ENCODE measurements around the gene SLC5A5.

SLC5A5 gene

DNA sequence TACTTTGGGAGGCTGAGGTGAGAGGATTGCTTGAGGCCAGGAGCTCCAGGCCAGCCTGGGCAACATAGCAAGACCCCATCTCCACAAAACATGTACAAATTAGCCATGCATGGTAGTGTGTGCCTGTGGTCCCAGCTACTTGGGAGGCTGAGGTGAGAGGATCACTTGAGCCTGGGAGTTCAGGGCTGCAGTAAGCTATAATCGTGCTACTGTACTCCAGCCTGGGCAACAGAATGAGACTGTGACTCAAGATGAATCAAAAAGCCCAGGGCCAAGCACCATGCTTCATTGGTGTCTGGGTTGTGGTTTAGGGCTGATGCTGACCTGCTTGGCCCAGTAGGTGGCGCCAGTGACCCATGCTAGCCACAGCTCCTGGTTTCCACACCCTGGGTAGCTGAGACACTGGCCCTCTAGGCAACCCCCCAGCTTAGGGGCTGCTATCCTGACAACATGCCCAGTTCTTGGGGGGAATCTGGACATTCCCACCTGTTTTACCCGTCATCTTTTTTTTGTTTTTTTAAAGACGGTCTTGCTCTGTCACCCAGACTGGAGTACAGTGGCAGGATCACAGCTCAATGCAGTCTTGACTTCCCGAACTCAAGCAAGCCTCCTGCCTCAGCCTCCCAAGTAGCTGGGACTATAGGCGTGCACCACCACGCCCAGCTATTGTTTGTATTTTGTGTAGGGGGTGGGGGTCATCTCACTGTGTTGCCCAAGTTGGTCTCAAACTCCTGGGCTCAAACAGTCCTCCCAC, 66.5 kb downstream of the SLC5A5 start:
- H3K9me3 ChIP-seq (ENCODE audit: insufficient read depth, low read depth, low read length) = no peaks in the 10 kb centered on the region

DNA sequence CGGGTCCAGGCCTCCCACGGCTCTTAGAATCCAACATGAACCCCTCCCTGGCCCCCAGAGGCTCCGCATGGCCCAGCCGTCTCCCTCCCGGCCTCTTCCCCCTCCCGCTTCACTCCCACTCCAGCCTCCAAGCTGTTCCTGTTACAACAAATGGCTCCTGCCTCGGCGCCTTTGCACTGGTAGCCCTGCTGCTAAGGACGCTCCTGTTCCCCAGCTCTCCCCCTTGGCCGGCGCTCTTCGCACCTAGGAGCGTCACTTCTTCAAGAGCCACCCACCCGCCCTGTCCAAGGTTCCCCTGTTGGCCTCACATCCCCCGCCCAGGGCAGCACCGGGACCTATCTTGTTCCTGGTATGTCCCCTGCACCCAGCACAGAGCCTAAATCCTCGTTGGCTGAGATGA, 70.4 kb downstream of the SLC5A5 start:
- H3F3A ChIP-seq (ENCODE audit: low read depth) = no peaks in the 10 kb centered on the region
- TF ChIP-seq EZH2phosphoT487 (IDR thresholded peaks at IDR 0.05; ENCODE audit: borderline replicate concordance) = no peak
- TF ChIP-seq, protein P1, sequence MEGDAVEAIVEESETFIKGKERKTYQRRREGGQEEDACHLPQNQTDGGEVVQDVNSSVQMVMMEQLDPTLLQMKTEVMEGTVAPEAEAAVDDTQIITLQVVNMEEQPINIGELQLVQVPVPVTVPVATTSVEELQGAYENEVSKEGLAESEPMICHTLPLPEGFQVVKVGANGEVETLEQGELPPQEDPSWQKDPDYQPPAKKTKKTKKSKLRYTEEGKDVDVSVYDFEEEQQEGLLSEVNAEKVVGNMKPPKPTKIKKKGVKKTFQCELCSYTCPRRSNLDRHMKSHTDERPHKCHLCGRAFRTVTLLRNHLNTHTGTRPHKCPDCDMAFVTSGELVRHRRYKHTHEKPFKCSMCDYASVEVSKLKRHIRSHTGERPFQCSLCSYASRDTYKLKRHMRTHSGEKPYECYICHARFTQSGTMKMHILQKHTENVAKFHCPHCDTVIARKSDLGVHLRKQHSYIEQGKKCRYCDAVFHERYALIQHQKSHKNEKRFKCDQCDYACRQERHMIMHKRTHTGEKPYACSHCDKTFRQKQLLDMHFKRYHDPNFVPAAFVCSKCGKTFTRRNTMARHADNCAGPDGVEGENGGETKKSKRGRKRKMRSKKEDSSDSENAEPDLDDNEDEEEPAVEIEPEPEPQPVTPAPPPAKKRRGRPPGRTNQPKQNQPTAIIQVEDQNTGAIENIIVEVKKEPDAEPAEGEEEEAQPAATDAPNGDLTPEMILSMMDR (conservative IDR thresholded peaks at IDR 0.05; ENCODE audit: low read length) = no peak
- no peaks in the 10 kb centered on the region for H3K9me2 ChIP-seq (replicated peaks; ENCODE audit: low read depth, low read length)
- H3K4me1 ChIP-seq (ENCODE audit: insufficient read depth, low read length, poor library complexity, severe bottlenecking) = peaks cover 2% of the 10 kb centered on the region
- no peak overlapping the region for H3K9ac ChIP-seq (ENCODE audit: low read depth, low read length, poor library complexity, severe bottlenecking)
- H3K79me2 ChIP-seq (ENCODE audit: insufficient read depth, low read length) = no peaks in the 10 kb centered on the region
- no peaks in the 10 kb centered on the region for H3K27me3 ChIP-seq (ENCODE audit: insufficient read depth, low read length, poor library complexity, severe bottlenecking)
- no peak overlapping the region for H2AFZ ChIP-seq (ENCODE audit: low read length)
- no peak overlapping the region for H3K4me2 ChIP-seq (ENCODE audit: low read depth, low read length, poor library complexity, severe bottlenecking)
- H3K9me3 ChIP-seq (ENCODE audit: insufficient read depth, low read depth, low read length) = no peaks in the 10 kb centered on the region
- no peak overlapping the region for H3K4me3 ChIP-seq (ENCODE audit: low read length, poor library complexity, severe bottlenecking)
- H4K20me1 ChIP-seq (ENCODE audit: insufficient read depth, low read length, poor library complexity, severe bottlenecking) = no peaks in the 10 kb centered on the region
- H3K36me3 ChIP-seq (ENCODE audit: insufficient read depth, low read length) = peaks cover 4% of the 10 kb centered on the region; the same call in 1 of the 2 replicates

More for the DNA sequence above, 66.5 kb downstream of the SLC5A5 start:
- H3K79me2 ChIP-seq (ENCODE audit: insufficient read depth, low read length) = peaks cover 17% of the 10 kb centered on the region
- no peak overlapping the region for H3K9ac ChIP-seq (ENCODE audit: low read depth, low read length, poor library complexity, severe bottlenecking)
- H3K4me1 ChIP-seq (ENCODE audit: insufficient read depth, low read length, poor library complexity, severe bottlenecking) = peaks cover 7% of the 10 kb centered on the region
- no peaks in the 10 kb centered on the region for H3K27me3 ChIP-seq (ENCODE audit: insufficient read depth, low read length, poor library complexity, severe bottlenecking)
- no peaks in the 10 kb centered on the region for H4K20me1 ChIP-seq (ENCODE audit: insufficient read depth, low read length, poor library complexity, severe bottlenecking)
- H3F3A ChIP-seq (ENCODE audit: low read depth) = no peaks in the 10 kb centered on the region
- peaks cover 4% of the 10 kb centered on the region; the same call in 1 of the 2 replicates for H3K36me3 ChIP-seq (ENCODE audit: insufficient read depth, low read length)
- H3K4me2 ChIP-seq (ENCODE audit: low read depth, low read length, poor library complexity, severe bottlenecking) = no peak overlapping the region
- TF ChIP-seq EZH2phosphoT487 (IDR thresholded peaks at IDR 0.05; ENCODE audit: borderline replicate concordance) = no peak
- TF ChIP-seq, protein P1 (conservative IDR thresholded peaks at IDR 0.05; ENCODE audit: low read length) = peak; percentile 88
- no peak overlapping the region for H3K4me3 ChIP-seq (ENCODE audit: low read length, poor library complexity, severe bottlenecking)
- H3K9me2 ChIP-seq (replicated peaks; ENCODE audit: low read depth, low read length) = no peaks in the 10 kb centered on the region
- H2AFZ ChIP-seq (ENCODE audit: low read length) = no peak overlapping the region

DNA sequence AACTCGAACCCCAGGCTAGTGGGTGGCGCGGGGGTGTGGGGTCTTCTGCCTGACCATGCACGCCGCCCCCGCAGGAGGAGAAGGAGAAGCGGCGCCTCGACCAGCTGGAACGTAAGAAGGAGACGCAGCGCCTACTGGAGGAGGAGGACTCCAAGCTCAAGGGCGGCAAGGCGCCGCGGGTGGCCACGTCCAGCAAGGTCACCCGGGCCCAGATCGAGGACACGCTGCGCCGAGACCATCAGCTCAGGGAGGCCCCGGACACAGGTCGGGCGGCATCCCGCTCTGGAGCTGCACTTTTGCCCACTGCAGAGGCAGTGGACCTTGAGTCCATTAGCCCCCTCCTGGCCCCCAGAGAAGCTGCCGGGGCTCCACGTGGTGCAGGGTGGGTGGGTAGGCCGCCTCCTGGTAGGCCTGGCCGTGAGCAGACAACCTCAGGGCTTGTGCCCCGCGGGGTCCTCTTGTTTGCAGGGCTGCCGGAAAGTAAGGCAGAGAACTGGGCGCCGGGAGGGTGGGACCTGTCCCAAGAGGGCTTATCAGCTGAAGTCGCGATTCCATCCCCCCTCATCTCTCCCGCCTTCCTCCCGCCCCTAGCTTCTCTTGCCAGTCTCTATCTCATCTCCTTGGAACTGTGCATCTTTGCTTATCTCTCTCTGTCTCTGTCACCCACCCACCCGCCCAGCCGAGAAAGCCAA, 71.0 kb downstream of the SLC5A5 start:
- Histone ChIP-seq H3K9me2 (replicated peaks; ENCODE audit: low read depth, low read length) (no peaks in the 10 kb centered on the region), H3K9me3 (ENCODE audit: insufficient read depth, low read depth, low read length) (no peaks in the 10 kb centered on the region), H4K20me1 (ENCODE audit: insufficient read depth, low read length, poor library complexity, severe bottlenecking) (no peaks in the 10 kb centered on the region), H3F3A (ENCODE audit: low read depth) (no peaks in the 10 kb centered on the region), H3K4me2 (ENCODE audit: low read depth, low read length, poor library complexity, severe bottlenecking) (no peak overlapping the region), H2AFZ (ENCODE audit: low read length) (no peak overlapping the region), H3K4me3 (ENCODE audit: low read length, poor library complexity, severe bottlenecking) (no peak overlapping the region), H3K27me3 (ENCODE audit: insufficient read depth, low read length, poor library complexity, severe bottlenecking) (no peaks in the 10 kb centered on the region), H3K36me3 (ENCODE audit: insufficient read depth, low read length) (peaks cover 4% of the 10 kb centered on the region; the same call in 1 of the 2 replicates), H3K9ac (ENCODE audit: low read depth, low read length, poor library complexity, severe bottlenecking) (no peak overlapping the region), H3K79me2 (ENCODE audit: insufficient read depth, low read length) (no peaks in the 10 kb centered on the region), H3K4me1 (ENCODE audit: insufficient read depth, low read length, poor library complexity, severe bottlenecking) (peaks cover 5% of the 10 kb centered on the region)
- no peak for TF ChIP-seq EZH2phosphoT487 (IDR thresholded peaks at IDR 0.05; ENCODE audit: borderline replicate concordance)
- TF ChIP-seq, protein P1 (conservative IDR thresholded peaks at IDR 0.05; ENCODE audit: low read length) = no peak
